ENCODE measurements around the gene TTC9.

GRCh38 chr14:70666361-70666686 lies 24.6 kb downstream of the TTC9 start:
- TF ChIP-seq POLR2A (IDR thresholded peaks at IDR 0.05), result no peak
- TF ChIP-seq, protein P1, sequence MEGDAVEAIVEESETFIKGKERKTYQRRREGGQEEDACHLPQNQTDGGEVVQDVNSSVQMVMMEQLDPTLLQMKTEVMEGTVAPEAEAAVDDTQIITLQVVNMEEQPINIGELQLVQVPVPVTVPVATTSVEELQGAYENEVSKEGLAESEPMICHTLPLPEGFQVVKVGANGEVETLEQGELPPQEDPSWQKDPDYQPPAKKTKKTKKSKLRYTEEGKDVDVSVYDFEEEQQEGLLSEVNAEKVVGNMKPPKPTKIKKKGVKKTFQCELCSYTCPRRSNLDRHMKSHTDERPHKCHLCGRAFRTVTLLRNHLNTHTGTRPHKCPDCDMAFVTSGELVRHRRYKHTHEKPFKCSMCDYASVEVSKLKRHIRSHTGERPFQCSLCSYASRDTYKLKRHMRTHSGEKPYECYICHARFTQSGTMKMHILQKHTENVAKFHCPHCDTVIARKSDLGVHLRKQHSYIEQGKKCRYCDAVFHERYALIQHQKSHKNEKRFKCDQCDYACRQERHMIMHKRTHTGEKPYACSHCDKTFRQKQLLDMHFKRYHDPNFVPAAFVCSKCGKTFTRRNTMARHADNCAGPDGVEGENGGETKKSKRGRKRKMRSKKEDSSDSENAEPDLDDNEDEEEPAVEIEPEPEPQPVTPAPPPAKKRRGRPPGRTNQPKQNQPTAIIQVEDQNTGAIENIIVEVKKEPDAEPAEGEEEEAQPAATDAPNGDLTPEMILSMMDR (IDR thresholded peaks at IDR 0.05), result no peak
